Subcutaneous adipose tissue (tissue), 4 donors: ENCODE measurements around the gene LIMCH1. TPM values are rescaled to one million over a fixed set of nuclear protein-coding genes. Genes with fewer than 3 reads are reported as not detected.

Experiments used
- total RNA-seq, 4 donors: library from RNA; depleted of rRNA; stranded (reverse); fragments of >200 nt; gene quantifications; one replicate each; pipeline ENCODE4 v1.1.0, GENCODE V29; 2016
- TF ChIP-seq, protein P1 (sequence below): fragments of 450-650 bp; IDR thresholded peaks from one replicate; pipeline ENCODE4 v1.5.1; 2016; ENCODE audit warnings: low read depth, mild to moderate bottlenecking, control low read depth, antibody characterized with exemption, moderate library complexity

The LIMCH1 gene
- total RNA-seq, 4 donors from 2014 or later, result 25.8 to 47.8 (median 34.6) TPM

DNA sequence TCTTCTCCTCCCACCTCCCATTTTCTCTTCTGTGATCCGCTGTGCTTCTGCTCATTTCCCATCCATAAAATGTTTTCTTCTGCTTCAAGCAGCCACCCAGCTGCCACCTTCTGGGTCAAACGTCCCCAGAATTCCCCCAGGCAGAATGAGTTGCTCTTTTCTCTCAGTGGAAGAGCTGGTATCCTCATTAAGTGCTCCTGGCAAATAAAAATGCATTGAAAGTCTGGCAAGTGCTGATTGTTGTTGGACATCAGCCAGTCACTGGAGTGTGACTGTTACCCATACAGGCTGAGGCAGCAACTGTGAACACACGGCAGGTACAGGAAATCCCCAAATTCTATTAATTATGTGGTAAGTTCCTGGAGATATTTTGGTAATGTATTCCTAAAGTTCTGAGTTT is 52.6 kb downstream of the LIMCH1 start:
- TF ChIP-seq, protein P1, sequence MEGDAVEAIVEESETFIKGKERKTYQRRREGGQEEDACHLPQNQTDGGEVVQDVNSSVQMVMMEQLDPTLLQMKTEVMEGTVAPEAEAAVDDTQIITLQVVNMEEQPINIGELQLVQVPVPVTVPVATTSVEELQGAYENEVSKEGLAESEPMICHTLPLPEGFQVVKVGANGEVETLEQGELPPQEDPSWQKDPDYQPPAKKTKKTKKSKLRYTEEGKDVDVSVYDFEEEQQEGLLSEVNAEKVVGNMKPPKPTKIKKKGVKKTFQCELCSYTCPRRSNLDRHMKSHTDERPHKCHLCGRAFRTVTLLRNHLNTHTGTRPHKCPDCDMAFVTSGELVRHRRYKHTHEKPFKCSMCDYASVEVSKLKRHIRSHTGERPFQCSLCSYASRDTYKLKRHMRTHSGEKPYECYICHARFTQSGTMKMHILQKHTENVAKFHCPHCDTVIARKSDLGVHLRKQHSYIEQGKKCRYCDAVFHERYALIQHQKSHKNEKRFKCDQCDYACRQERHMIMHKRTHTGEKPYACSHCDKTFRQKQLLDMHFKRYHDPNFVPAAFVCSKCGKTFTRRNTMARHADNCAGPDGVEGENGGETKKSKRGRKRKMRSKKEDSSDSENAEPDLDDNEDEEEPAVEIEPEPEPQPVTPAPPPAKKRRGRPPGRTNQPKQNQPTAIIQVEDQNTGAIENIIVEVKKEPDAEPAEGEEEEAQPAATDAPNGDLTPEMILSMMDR, result no peak

DNA sequence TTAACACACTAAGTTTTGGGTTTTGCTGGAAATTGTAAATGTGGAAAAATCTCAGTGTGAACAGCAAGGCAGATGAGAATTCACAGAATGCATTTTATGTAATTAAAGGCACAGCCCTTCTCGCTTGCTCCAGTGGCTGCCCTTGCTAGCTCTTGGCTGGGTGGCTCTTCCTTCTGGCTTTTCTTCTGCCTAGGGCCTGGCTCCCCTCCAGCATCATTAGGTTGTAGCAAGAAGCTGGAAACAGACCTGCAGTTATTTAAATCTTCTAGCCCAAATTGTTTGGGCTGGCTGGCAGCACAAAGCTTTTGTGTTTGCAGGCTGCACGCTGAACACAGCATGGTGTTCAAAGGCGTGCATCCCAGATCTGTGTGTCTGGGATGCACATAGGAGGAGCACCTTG is 56.5 kb downstream of the LIMCH1 start:
- TF ChIP-seq, protein P1, result no peak

DNA sequence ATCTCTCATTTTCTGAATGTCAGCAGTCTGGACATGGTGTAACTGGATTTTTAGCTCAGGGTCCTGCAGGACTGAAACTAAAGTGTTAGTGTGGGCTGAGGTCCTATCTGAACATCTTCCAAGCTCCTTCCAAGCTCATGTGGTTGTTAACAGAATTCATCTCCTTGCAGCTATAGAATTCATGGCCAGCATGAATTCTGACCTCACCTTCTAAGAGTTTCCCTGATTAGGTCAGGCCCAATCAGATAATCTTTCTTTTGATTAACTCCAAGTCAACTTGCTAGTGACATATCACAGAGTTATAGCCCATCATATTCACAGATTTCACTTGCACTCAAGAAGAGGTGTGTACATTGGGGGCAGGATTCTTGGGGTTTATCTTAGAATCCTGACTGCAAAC is 59.5 kb downstream of the LIMCH1 start:
- TF ChIP-seq, protein P1, result no peak

DNA sequence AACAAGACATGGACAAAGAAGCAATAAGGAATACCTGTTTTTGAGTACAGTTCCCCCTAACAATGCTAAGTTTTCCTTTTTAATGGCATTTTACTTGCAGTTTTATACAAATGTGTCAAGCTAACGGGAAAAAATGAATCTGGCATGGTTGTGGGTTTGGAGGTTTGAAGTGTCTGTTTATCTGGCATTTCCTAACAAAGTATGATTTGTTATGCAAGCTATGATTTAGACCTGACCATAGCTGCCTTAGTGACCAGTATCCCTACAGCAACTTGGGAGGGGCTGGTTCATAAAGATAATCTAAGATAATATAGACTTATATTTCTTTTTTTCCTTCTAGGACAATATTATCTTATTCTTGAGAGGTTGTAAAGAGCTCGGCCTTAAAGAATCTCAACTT is 60.6 kb downstream of the LIMCH1 start:
- TF ChIP-seq, protein P1, result no peak

DNA sequence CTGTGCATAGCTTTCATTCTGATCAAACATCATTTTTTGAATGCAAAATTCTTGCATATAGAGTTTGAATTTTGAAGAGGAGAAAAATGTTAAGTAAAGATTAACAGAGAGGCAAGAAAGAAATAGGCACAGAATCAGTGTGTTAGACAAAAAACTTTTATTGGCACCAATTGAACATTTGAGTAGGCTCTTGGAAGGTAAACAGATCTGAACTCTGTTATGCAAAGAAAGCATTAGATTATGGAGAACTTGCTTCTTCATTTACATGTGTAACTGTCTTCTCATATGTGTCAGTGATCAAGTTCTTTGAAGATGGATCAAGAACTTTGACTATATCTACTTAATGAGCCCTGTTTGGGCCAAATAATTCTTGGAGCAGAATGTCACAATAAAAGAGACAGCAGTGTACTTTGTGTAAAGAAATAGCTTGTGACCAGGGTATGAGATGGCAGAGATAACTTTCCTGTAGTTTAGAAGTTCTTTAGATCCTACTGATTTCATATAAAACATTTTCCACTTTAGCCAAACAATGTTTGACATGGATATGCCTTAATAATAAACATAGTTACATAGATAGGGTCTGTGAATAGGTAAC is 61.3 kb downstream of the LIMCH1 start:
- TF ChIP-seq, protein P1, result no peak

DNA sequence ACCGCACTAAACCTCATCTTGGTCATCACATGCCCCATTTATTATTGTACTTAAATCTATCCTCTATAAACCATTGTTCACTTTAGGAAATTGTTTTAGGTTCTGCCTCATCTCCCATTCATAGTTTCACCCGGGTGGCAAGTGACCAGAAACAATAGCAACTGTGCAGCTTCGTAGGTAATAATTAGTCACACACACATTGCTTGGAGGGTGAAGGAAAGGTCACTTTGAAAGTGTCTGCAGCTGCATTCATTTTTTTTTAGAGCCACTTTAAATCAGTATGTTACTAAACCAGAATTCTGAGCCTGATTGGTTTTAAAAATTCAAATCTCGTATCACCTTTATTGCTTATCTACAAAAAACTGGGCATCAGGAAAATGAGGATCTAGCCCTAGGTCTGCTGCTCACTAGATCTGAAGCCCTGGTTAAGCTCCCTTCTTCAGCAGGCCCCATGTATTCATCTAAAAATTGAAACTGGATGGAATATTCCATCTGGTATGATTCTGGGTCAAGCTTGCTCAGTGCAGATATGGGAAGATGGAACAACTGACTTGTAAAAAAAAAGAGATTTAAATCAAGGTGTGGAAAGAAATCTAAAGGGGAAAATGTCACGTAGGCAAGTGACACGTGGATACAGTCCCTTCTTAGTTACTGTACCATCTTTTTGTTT is 62.4 kb downstream of the LIMCH1 start:
- TF ChIP-seq, protein P1, result no peak

DNA sequence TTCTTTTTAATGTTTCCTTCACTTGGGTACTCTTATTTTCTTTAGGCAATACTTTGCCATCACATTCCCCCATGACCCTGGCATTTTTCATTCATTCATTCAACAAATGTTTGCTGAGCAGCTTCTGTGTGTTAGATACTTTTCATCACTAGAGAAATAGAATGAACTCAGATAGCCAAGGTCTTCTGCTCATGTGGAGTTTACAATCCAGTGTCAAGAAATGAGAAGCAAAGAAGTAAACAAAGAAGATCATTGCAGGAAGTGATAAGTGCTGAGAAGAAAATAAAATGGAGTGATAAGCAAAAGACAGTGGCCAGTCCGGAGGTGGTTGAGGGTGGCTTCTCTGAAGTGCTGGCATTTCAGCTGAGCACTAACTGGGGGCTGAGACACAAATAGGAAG is 63.1 kb downstream of the LIMCH1 start:
- TF ChIP-seq, protein P1, result no peak
